CD4-positive, alpha-beta T cell treated with Interleukin-6 at 100 ng/mL for 8 hours (primary cell): ENCODE results near the gene GPRC5B.

Experiments used
- DNase-seq: peaks from one replicate; pipeline ENCODE4 v3.0.0-alpha.2; 2020; ENCODE audit warnings: mixed read lengths, low spot score

Gene GPRC5B

GRCh38 chr16:19844945-19845641, 39.6 kb downstream of the GPRC5B start:
- no peak for DNase-seq

GRCh38 chr16:19843371-19843770, 41.3 kb downstream of the GPRC5B start:
- DNase-seq, result no peak

- DNase-seq, result no peak
These were observed 42.1 kb downstream of the GPRC5B start for GRCh38 chr16:19842426-19843157.

- DNase-seq, result no peak
These were observed 43.5 kb downstream of the GPRC5B start for GRCh38 chr16:19841184-19841583.

GRCh38 chr16:19840524-19841110, 44.0 kb downstream of the GPRC5B start:
- DNase-seq, result no peak

GRCh38 chr16:19837984-19838707, 46.5 kb downstream of the GPRC5B start:
- no peak for DNase-seq

- no peak for DNase-seq
These were observed 47.2 kb downstream of the GPRC5B start for GRCh38 chr16:19837331-19837980.

GRCh38 chr16:19835968-19836421, 48.7 kb downstream of the GPRC5B start:
- no peak for DNase-seq

- no peak for DNase-seq
These were observed 49.5 kb downstream of the GPRC5B start for GRCh38 chr16:19835196-19835595.

- DNase-seq, result no peak
These were observed 51.1 kb downstream of the GPRC5B start for GRCh38 chr16:19833581-19833980.

GRCh38 chr16:19833176-19833575, 51.5 kb downstream of the GPRC5B start:
- DNase-seq, result no peak

GRCh38 chr16:19831678-19832077, 53.0 kb downstream of the GPRC5B start:
- no peak for DNase-seq

GRCh38 chr16:19830902-19831560, 53.6 kb downstream of the GPRC5B start:
- DNase-seq, result no peak

GRCh38 chr16:19829844-19830692, 54.6 kb downstream of the GPRC5B start:
- DNase-seq, result no peak

- DNase-seq, result no peak
These were observed 60.4 kb downstream of the GPRC5B start for GRCh38 chr16:19824216-19824615.

GRCh38 chr16:19823322-19823721, 61.3 kb downstream of the GPRC5B start:
- DNase-seq, result no peak

GRCh38 chr16:19822533-19822932, 62.1 kb downstream of the GPRC5B start:
- no peak for DNase-seq

- DNase-seq, result no peak
These were observed 66.8 kb downstream of the GPRC5B start for GRCh38 chr16:19817875-19818274.

GRCh38 chr16:19817122-19817521, 67.5 kb downstream of the GPRC5B start:
- no peak for DNase-seq

GRCh38 chr16:19815418-19815817, 69.2 kb downstream of the GPRC5B start:
- no peak for DNase-seq
